ENCODE measurements around the gene SUMF1.
A peak's percentile ranks its signal among the peaks of the same experiment; 100 is the strongest.
"Not testable (repeated sequence)": the region's sequence is repeated elsewhere in the genome, so short reads cannot be mapped to it uniquely, and the experiment has no call there.

Gene SUMF1

GRCh38 chr3:4460334-4460733, 6.7 kb downstream of the SUMF1 start:
- DNase-seq, result no peak

DNA sequence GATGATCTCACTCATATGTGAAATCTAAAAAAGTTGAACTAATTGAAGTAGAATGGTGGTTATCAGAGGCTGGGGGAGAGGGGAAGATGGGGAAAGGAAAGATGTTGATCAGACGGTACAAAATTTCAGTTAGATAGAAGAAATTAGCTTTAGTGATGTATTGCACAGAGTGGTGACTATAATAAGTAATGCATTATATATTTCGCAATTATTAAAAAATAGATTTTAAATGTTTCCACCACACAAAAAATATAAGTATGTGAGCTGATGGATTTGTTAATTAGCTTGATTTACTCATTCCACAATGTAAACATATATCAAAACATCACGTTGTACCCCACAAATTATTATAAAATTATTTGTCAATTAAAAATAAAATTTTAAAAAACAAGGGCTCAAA, 8.1 kb downstream of the SUMF1 start:
- DNase-seq, result no peak

GRCh38 chr3:4456780-4457179, 10.3 kb downstream of the SUMF1 start:
- DNase-seq, result not testable (repeated sequence)

- DNase-seq, result no peak
Measured at GRCh38 chr3:4454142-4454541, 12.9 kb downstream of the SUMF1 start.

GRCh38 chr3:4449043-4449805, 17.8 kb downstream of the SUMF1 start:
- DNase-seq, result no peak

DNA sequence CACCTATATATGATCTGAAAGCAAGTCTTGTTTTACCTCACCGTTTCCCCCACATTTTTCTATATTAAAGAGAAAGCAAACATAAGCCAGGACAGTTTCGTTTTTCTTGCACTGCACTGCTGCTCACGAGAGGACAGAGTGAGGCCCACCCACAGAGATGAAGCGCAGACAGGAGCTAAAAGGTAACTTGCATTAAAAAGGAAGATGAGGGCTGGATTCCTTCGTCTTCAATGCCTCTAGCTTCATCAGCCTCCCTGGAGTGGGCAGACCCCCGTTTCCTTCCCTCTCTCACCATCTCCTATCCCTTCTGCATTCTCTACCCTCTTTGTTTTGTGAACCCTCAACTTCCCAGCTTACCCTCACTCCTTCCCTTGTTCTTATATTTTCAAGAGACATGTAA, 18.9 kb downstream of the SUMF1 start:
- DNase-seq, result no peak

DNA sequence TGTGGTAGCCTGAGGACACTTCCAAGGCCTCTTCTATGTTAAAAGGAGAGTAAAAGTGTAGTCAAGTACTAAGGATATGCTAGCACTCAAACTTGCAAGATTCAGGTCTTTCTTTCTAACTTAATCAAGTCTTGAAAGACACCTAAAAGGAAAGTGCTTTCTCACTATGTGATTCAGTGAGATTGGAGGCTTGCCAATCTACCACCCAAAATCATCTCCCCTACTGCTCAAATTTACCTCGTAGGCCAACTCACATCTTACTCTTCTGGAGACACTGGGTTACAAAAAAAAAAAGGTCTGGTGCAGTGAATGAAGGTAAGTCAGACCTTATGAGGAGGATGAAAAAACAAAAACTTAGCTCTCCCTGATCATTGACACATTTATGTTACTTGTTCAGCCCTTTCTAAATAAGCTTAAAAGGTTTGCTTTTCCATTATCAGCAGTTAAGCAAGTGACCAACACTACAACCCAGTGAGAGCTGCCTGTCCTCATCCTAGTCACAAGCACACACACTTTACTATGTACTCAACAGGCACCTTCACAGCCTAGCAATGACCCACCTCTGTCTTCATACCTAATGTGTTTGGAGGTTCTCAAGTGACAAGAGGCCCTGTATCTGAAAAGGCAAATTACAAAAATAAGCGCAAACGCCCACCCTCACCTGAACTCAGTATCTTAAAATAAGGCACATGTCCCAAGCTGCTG, 19.6 kb downstream of the SUMF1 start:
- no peak for DNase-seq

DNA sequence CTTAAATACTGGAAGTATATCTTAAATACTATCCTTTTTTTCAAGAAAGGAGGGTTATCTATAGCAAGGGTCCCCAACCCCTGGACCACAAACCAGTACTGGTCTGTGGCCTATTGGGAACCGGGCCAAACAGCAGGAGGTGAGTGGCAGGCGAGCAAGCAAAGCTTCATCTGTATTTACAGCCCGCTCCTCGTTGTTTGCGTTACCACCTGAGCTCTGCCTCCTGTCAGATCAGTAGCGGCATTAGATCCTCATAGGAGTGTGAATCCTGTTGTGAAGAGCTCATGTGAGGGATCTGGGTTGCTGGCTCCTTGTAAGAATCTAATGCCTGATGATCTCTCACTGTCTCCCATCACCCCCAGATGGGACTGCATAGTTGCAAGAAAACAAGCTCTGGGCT, 26.1 kb downstream of the SUMF1 start:
- no peak for DNase-seq

GRCh38 chr3:4438296-4438695, 28.8 kb downstream of the SUMF1 start:
- no peak for DNase-seq

DNA sequence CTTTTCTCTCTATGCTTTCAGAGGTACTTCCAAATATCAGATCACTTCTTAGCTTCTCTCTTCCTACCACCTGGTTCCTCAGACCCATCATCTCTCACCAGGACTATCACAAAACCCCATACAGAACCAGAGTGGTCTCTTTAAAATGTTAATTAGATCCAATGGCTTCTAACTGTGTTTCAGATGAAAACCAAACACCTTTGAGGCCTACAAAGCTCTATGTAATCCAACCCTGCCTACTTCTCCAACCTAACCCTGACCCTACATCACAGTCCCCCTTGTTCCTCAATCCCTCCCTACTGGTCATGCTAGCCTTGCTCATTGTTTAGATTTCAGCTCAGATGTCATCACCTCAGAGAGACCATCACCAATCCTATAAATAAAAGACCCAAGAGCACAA, 34.8 kb downstream of the SUMF1 start:
- peak in 2 of 3 donors; percentile 31 to 34 for DNase-seq

GRCh38 chr3:4429648-4430350, 37.3 kb downstream of the SUMF1 start:
- DNase-seq, result no peak

GRCh38 chr3:4426782-4427344, 40.2 kb downstream of the SUMF1 start:
- peak; percentile 87 to 96 (median 91) for DNase-seq

- no peak for DNase-seq
Measured at GRCh38 chr3:4426261-4426781, 40.7 kb downstream of the SUMF1 start.

GRCh38 chr3:4425707-4426106, 41.4 kb downstream of the SUMF1 start:
- peak; percentile 79 to 86 (median 85) for DNase-seq

GRCh38 chr3:4425055-4425454, 42.0 kb downstream of the SUMF1 start:
- DNase-seq, result no peak

DNA sequence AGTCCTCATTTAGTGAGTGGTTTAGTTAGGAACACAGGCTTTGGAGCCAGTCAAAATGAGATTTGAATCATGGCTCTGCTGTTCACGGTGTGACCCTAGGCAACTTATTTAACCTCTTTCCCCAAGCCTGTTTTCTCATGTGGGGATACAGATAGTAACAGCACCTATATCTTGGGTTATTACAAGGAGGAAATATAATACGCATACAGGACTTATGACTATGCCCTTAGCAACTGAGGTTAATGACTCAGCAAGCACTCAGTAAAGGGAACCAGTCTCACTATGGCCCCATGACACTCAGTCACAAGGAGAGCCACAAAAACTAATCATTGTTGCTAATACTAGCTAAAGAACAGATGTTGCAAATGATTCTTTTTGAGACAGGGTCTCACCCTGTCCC, 45.9 kb downstream of the SUMF1 start:
- peak; percentile 89 to 95 (median 95) for DNase-seq

DNA sequence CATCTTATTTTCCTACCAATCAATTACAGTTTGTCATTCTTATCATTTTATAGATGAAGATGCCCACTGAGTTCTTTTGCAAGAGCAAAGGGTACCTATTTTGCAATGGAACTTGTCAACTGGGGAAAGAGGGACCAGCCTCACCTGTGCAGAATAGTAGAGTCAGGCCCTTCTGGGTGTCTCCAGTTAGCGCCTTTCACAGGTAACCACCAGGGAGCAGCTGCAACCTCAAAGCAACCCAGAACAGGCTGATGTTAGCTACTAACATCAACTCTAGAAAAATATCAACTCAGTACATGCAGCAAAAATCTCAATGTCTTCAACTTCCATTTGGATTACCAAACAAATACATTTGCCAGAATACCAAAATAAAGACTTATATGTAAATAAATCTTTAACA, 47.1 kb downstream of the SUMF1 start:
- no peak for DNase-seq

DNA sequence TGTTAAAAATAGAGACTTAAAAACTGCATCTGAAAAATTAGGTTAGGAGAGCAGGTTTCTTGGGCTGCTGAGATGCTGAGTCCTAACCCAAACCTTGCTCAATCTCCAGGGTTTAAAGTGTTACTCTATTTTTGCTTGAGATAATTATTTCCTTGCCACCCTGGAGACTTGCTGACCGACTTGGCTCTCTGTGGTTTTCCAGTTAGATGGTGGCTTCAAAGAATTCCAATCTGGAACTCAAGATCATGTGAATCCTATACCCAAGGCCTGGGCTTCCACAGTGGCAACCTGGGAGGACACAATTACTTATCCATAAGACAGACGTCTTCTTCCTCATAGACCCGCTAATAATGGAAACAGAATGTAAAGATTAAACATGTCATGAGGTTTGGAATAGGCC, 47.7 kb downstream of the SUMF1 start:
- DNase-seq, result no peak

DNA sequence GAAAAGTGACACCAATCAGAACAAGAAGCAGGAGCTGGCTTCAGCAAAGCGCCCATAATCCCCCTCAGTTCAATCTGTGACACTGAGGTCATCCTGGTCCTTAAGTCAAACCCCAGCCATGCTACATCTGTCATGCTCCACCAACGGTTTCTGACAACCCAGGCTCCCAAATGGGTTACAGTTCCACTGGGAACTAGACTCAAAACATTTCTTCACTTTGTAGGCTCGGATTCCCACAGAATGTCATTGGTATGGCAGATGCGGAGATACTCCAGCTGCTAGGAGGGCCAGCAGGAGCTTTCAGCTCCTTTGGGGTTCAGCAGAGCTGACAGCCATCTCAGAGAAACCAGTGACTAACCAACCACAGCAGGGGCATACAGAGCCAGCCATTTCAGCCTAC, 48.9 kb downstream of the SUMF1 start:
- no peak for DNase-seq

GRCh38 chr3:4417449-4417848, 49.6 kb downstream of the SUMF1 start:
- DNase-seq, result no peak

DNA sequence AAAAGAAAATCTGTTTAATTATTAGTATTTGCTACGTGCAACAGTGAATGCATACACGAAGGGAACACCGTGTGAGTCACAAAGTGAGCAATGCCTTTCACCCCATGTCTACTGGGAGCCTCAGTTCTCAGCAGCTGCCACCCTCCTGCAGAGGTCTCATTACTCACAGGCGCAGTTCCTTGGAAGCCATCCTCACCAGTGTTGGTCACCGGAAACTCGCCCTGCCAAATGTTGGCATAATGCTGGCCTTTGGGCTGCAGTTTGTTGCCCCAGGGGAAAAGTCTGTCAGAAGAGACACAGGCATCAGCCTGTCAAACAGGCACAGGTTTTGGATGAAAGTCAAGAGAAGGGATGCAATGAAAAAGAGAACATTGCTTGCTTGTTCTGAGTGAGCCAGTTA, 50.1 kb downstream of the SUMF1 start:
- DNase-seq, result peak; percentile 68 to 72 (median 69)

DNA sequence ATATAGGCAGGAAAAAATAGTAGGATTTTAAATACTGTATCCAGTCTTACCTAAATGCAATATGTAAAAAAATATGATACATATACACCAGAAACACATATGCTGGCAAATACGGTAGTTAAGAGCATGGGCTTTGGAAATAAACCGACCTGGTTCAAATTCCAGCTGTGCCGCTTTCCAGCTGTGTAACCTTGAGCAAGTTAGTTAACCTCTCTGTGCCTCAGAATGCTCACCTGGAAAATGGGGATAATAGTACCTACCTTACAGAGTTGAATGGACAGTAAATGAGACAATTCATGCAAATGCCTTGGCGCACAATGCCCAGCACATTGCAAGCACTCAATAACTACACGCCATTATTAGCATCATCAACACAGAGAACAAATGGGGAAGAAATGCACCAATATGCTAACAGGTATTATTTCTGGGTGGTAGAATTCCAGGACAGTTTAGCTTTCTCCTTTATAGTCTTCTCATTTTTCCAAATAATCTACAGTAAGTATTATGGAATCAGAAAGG, 50.6 kb downstream of the SUMF1 start:
- DNase-seq, result no peak

DNA sequence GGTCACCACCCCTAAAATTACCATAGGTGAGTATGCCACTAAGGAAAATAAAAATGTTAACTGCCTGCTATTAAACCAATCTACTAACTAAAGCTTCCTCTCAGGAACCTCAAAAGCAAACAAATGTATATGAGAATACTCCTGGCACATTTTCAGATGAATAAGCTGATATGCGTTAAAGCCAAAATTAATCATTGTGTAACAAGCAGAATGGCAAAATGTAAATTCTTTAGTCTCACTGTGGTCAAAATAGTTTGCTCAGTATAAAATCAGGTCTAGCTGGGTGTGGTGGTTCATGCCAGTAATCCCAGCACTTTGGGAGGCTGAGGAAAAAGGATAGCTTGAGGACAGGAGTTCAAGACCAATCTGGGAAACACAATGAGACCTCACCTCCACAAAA, 53.6 kb downstream of the SUMF1 start:
- no peak for DNase-seq

All from suppressor macrophage treated with lipopolysaccharide for 1 hour (primary cell).